Measurements from ENCODE around the gene OR1M1.
"Not testable (repeated sequence)": the region's sequence is repeated elsewhere in the genome, so short reads cannot be mapped to it uniquely, and the experiment has no call there.

The OR1M1 gene

GRCh38 chr19:9058905-9059667 lies 27.8 kb upstream of the OR1M1 start:
- no peak for DNase-seq
- Mint-ChIP-seq H3K36me3 (ENCODE audit: low read depth) (no peaks in the 10 kb centered on the region), H3K4me1 (no peaks in the 10 kb centered on the region), H3K27me3 (peaks cover 2% of the 10 kb centered on the region), H3K4me3 (no peak overlapping the region), H3K27ac (no peak overlapping the region), H3K9me3 (no peaks in the 10 kb centered on the region)
- ATAC-seq = no peak

- H3K4me3 Mint-ChIP-seq = no peak overlapping the region
- no peaks in the 10 kb centered on the region for H3K36me3 Mint-ChIP-seq (ENCODE audit: low read depth)
- DNase-seq = no peak
- ATAC-seq = no peak
- no peaks in the 10 kb centered on the region for H3K9me3 Mint-ChIP-seq
- H3K27ac Mint-ChIP-seq = no peak overlapping the region
- no peaks in the 10 kb centered on the region for H3K4me1 Mint-ChIP-seq
- H3K27me3 Mint-ChIP-seq = no peaks in the 10 kb centered on the region
Observed at GRCh38 chr19:9060564-9061340, 26.1 kb upstream of the OR1M1 start.

GRCh38 chr19:9061879-9062278 lies 25.0 kb upstream of the OR1M1 start:
- ATAC-seq (no peak), DNase-seq (no peak)
- Mint-ChIP-seq H3K27ac (no peak overlapping the region), H3K4me3 (no peak overlapping the region), H3K9me3 (no peaks in the 10 kb centered on the region), H3K36me3 (ENCODE audit: low read depth) (no peaks in the 10 kb centered on the region), H3K27me3 (no peaks in the 10 kb centered on the region), H3K4me1 (no peaks in the 10 kb centered on the region)

- no peak overlapping the region for H3K27ac Mint-ChIP-seq
- H3K9me3 Mint-ChIP-seq = no peaks in the 10 kb centered on the region
- no peak overlapping the region for H3K4me3 Mint-ChIP-seq
- ATAC-seq (no peak), DNase-seq (no peak)
- no peaks in the 10 kb centered on the region for H3K27me3 Mint-ChIP-seq
- no peaks in the 10 kb centered on the region for H3K4me1 Mint-ChIP-seq
- H3K36me3 Mint-ChIP-seq (ENCODE audit: low read depth) = no peaks in the 10 kb centered on the region
Observed at GRCh38 chr19:9065457-9066014, 21.3 kb upstream of the OR1M1 start.

GRCh38 chr19:9070066-9070465 lies 16.8 kb upstream of the OR1M1 start:
- ATAC-seq (no peak), DNase-seq (no peak)
- Mint-ChIP-seq H3K4me3 (no peak overlapping the region), H3K36me3 (ENCODE audit: low read depth) (no peaks in the 10 kb centered on the region), H3K27me3 (no peaks in the 10 kb centered on the region), H3K9me3 (no peaks in the 10 kb centered on the region), H3K4me1 (no peaks in the 10 kb centered on the region), H3K27ac (no peak overlapping the region)

GRCh38 chr19:9071720-9072119 lies 15.1 kb upstream of the OR1M1 start:
- H3K9me3 Mint-ChIP-seq; H3K36me3 Mint-ChIP-seq (ENCODE audit: low read depth); DNase-seq; H3K4me1 Mint-ChIP-seq; H3K27me3 Mint-ChIP-seq; ATAC-seq; H3K27ac Mint-ChIP-seq; H3K4me3 Mint-ChIP-seq: not testable (repeated sequence)

GRCh38 chr19:9073806-9074205 lies 13.1 kb upstream of the OR1M1 start:
- Mint-ChIP-seq H3K27me3 (no peaks in the 10 kb centered on the region), H3K27ac (no peak overlapping the region), H3K4me1 (no peaks in the 10 kb centered on the region), H3K36me3 (ENCODE audit: low read depth) (no peaks in the 10 kb centered on the region), H3K4me3 (no peak overlapping the region), H3K9me3 (no peaks in the 10 kb centered on the region)
- ATAC-seq (no peak), DNase-seq (no peak)

- Mint-ChIP-seq H3K4me3 (no peak overlapping the region), H3K9me3 (no peaks in the 10 kb centered on the region), H3K27ac (no peak overlapping the region), H3K4me1 (no peaks in the 10 kb centered on the region), H3K27me3 (no peaks in the 10 kb centered on the region), H3K36me3 (ENCODE audit: low read depth) (no peaks in the 10 kb centered on the region)
- DNase-seq = peak; percentile 2
- no peak for ATAC-seq
Observed at GRCh38 chr19:9075064-9075949, 11.6 kb upstream of the OR1M1 start.

- H3K27me3 Mint-ChIP-seq = no peaks in the 10 kb centered on the region
- no peaks in the 10 kb centered on the region for H3K36me3 Mint-ChIP-seq (ENCODE audit: low read depth)
- no peak overlapping the region for H3K4me3 Mint-ChIP-seq
- H3K4me1 Mint-ChIP-seq = no peaks in the 10 kb centered on the region
- no peak for DNase-seq
- H3K27ac Mint-ChIP-seq = no peak overlapping the region
- ATAC-seq = no peak
- no peaks in the 10 kb centered on the region for H3K9me3 Mint-ChIP-seq
Observed at GRCh38 chr19:9076901-9077300, 10.0 kb upstream of the OR1M1 start.

GRCh38 chr19:9078651-9079050 lies 8.2 kb upstream of the OR1M1 start:
- no peaks in the 10 kb centered on the region for H3K27me3 Mint-ChIP-seq
- no peaks in the 10 kb centered on the region for H3K9me3 Mint-ChIP-seq
- ATAC-seq = no peak
- no peak for DNase-seq
- H3K36me3 Mint-ChIP-seq (ENCODE audit: low read depth) = no peaks in the 10 kb centered on the region
- no peaks in the 10 kb centered on the region for H3K4me1 Mint-ChIP-seq
- H3K27ac Mint-ChIP-seq = no peak overlapping the region
- no peak overlapping the region for H3K4me3 Mint-ChIP-seq

- Mint-ChIP-seq H3K27ac (no peak within 1 kb of the TSS), H3K36me3 (ENCODE audit: low read depth) (no peaks in the 10 kb centered on the region), H3K4me1 (no peaks in the 10 kb centered on the region), H3K9me3 (no peaks in the 10 kb centered on the region), H3K4me3 (no peak within 1 kb of the TSS), H3K27me3 (peaks cover 23% of the 10 kb centered on the region)
- ATAC-seq = no peak
- DNase-seq = no peak
Observed at GRCh38 chr19:9107375-9107774, 20.5 kb downstream of the OR1M1 start, which contains the start of gene OR7G2. Gene OR7G2, minus strand, starts transcription at chr19:9107475. Its CDS starts 4,232 bp downstream, at chr19:9103243.

- Mint-ChIP-seq H3K36me3 (ENCODE audit: low read depth) (no peaks in the 10 kb centered on the region), H3K9me3 (no peaks in the 10 kb centered on the region), H3K4me3 (no peak overlapping the region), H3K4me1 (no peaks in the 10 kb centered on the region), H3K27ac (no peak overlapping the region), H3K27me3 (peaks cover 21% of the 10 kb centered on the region)
- no peak for DNase-seq
- ATAC-seq = no peak
Observed at GRCh38 chr19:9109959-9110358, 23.1 kb downstream of the OR1M1 start.

GRCh38 chr19:9115307-9115813 lies 28.5 kb downstream of the OR1M1 start, which contains the start of gene OR7G1:
Gene OR7G1, minus strand, starts transcription at chr19:9115763. Its CDS starts 0 bp downstream, at chr19:9115763.
- no peaks in the 10 kb centered on the region for H3K36me3 Mint-ChIP-seq (ENCODE audit: low read depth)
- peaks cover 22% of the 10 kb centered on the region for H3K27me3 Mint-ChIP-seq
- no peak for ATAC-seq
- H3K9me3 Mint-ChIP-seq = no peaks in the 10 kb centered on the region
- H3K27ac Mint-ChIP-seq = no peak within 1 kb of the TSS
- DNase-seq = no peak
- H3K4me3 Mint-ChIP-seq = no peak within 1 kb of the TSS
- no peaks in the 10 kb centered on the region for H3K4me1 Mint-ChIP-seq

GRCh38 chr19:9116547-9116946 lies 29.7 kb downstream of the OR1M1 start:
- peaks cover 23% of the 10 kb centered on the region for H3K27me3 Mint-ChIP-seq
- H3K9me3 Mint-ChIP-seq = no peaks in the 10 kb centered on the region

More at GRCh38 chr19:9116547-9116946, 29.7 kb downstream of the OR1M1 start:
- Mint-ChIP-seq H3K4me1 (no peaks in the 10 kb centered on the region), H3K27ac (no peak overlapping the region), H3K36me3 (ENCODE audit: low read depth) (no peaks in the 10 kb centered on the region), H3K4me3 (no peak overlapping the region)
- no peak for DNase-seq
- ATAC-seq = no peak
